HCT116 (cell line): Measurements from ENCODE around the gene ADGRB2. TPM values are rescaled to one million over a fixed set of nuclear protein-coding genes. Genes with fewer than 3 reads are reported as not detected.

ENCODE experiments used
- ATAC-seq: fragments of 200-7000 bp; cut with Tn5 transposase; 2 replicates; pipeline ENCODE4 v1.9.1; 2020; ENCODE audit warnings: mild to moderate bottlenecking, moderate library complexity
- BruUV-seq: library from RNA; stranded (reverse); fragments of 400-500 nt; replicated peaks from 2 replicates; lab custom pipeline; 2021; lab: Mats Ljungman, UMichigan
- CTCF ChIA-PET: fragments of 300-600 bp; sonication (Branson Sonifier 250); formaldehyde crosslinking; loops from one replicate; lab custom pipeline; 2021; ENCODE audit warnings: antibody characterized with exemption; lab: Charles Lee
- POLR2A ChIA-PET: fragments of 300-600, 350-600 bp; sonication (Branson Sonifier 250); formaldehyde crosslinking; loops from one replicate; lab custom pipeline; 2021; ENCODE audit warnings: antibody characterized with exemption; lab: Charles Lee
- RAD21 ChIA-PET, 2 experiments: fragments of 300-600 bp; sonication (Branson Sonifier 250); formaldehyde crosslinking; loops; one replicate each; lab custom pipeline; 2023; ENCODE audit warnings: low total read pairs in 2 of 2; ENCODE audit not compliant: uncharacterized antibody in 2 of 2, unreplicated experiment in 2 of 2, low non-redundant PET in 1 of 2; lab: Charles Lee
- DNase-seq: peaks from one replicate; pipeline ENCODE4 v3.0.0-alpha.2; 2010; ENCODE audit warnings: low read depth, low spot score
- H2AFZ ChIP-seq: fragments of 200-600 bp; shearing (Covaris generic), sonication (generic); 2 replicates; pipeline ENCODE4 v1.6.1; 2017; ENCODE audit warnings: low read depth, mixed run types, mixed read lengths, antibody characterized with exemption, low read length; ENCODE audit not compliant: poor library complexity, severe bottlenecking
- H3K27ac ChIP-seq: 2 replicates; pipeline ENCODE4 v1.5.1; 2012; ENCODE audit warnings: low read depth, low read length
- H3K27me3 ChIP-seq: fragments of 200-600 bp; sonication (generic); 2 replicates; pipeline ENCODE4 v1.6.1; 2016; ENCODE audit warnings: mixed run types, low read length, mixed read lengths; ENCODE audit not compliant: insufficient read depth
- H3K36me3 ChIP-seq, 2 experiments: fragments of 200-500 bp in 1 of 2; fragments of 200-600 bp in 1 of 2; sonication (Bioruptor generic) in 1 of 2; sonication (generic) in 1 of 2; 2 replicates each; pipeline versions ENCODE4 v1.5.1 to v1.6.1; 2014 to 2016; ENCODE audit warnings: low read length in 2 of 2, inconsistent platforms in 1 of 2, mixed read lengths in 1 of 2, mixed run types in 1 of 2; ENCODE audit not compliant: insufficient read depth in 2 of 2, control insufficient read depth in 1 of 2
- H3K4me1 ChIP-seq, 2 experiments: fragments of 200-600 bp in 1 of 2; sonication (generic) in 1 of 2; 2 replicates each; pipeline versions ENCODE4 v1.5.1 to v1.6.1; 2012 to 2017; ENCODE audit warnings: low read length in 2 of 2, inconsistent platforms in 1 of 2, mild to moderate bottlenecking in 1 of 2, mixed read lengths in 1 of 2, mixed run types in 1 of 2, moderate library complexity in 1 of 2; ENCODE audit not compliant: insufficient read depth in 2 of 2, control insufficient read depth in 1 of 2
- H3K4me2 ChIP-seq: fragments of 200-600 bp; sonication (generic); 2 replicates; pipeline ENCODE4 v1.6.1; 2017; ENCODE audit warnings: mixed run types, low read length, mixed read lengths
- H3K4me3 ChIP-seq, 2 experiments: fragments of 200-600 bp in 1 of 2; sonication (generic) in 1 of 2; replicated peaks in 1 of 2; 2 replicates each; pipeline ENCODE4 v1.5.1; 2011 to 2016; ENCODE audit warnings: low read length in 2 of 2, control low read depth in 1 of 2, low read depth in 1 of 2, mild to moderate bottlenecking in 1 of 2, mixed read lengths in 1 of 2, mixed run types in 1 of 2
- H3K79me2 ChIP-seq: fragments of 200-600 bp; sonication (generic); 2 replicates; pipeline ENCODE4 v1.6.1; 2017; ENCODE audit warnings: mild to moderate bottlenecking, mixed run types, low read length, moderate library complexity, mixed read lengths; ENCODE audit not compliant: insufficient read depth
- H3K9ac ChIP-seq: fragments of 200-600 bp; sonication (generic); 2 replicates; pipeline ENCODE4 v1.6.1; 2016; ENCODE audit warnings: low read length, mixed read lengths
- H3K9me2 ChIP-seq: fragments of 200-600 bp; sonication (generic), shearing (Covaris generic); 2 replicates; pipeline ENCODE4 v1.6.1; 2017; ENCODE audit warnings: mixed run types, mild to moderate bottlenecking, moderate library complexity; ENCODE audit not compliant: insufficient read depth
- H3K9me3 ChIP-seq, 2 experiments: fragments of 200-500 bp in 1 of 2; fragments of 200-600 bp in 1 of 2; sonication (Bioruptor generic) in 1 of 2; sonication (generic) in 1 of 2; 2 replicates each; pipeline ENCODE4 v1.6.1; 2014 to 2017; ENCODE audit warnings: low read length in 2 of 2, mixed read lengths in 2 of 2, inconsistent platforms in 1 of 2, low read depth in 1 of 2, mild to moderate bottlenecking in 1 of 2, mixed run types in 1 of 2, moderate library complexity in 1 of 2; ENCODE audit not compliant: control insufficient read depth in 1 of 2, insufficient read depth in 1 of 2
- H4K20me1 ChIP-seq: fragments of 200-600 bp; sonication (generic), shearing (Covaris generic); 2 replicates; pipeline ENCODE4 v1.6.1; 2017; ENCODE audit warnings: mixed run types, mild to moderate bottlenecking, moderate library complexity; ENCODE audit not compliant: insufficient read depth
- EGR1 ChIP-seq: IDR thresholded peaks from 2 replicates; pipeline ENCODE4 v1.6.1; 2012; ENCODE audit warnings: low read depth
- EZH2 ChIP-seq: fragments of 200-600 bp; sonication (generic); IDR thresholded peaks from 2 replicates; pipeline ENCODE4 v1.6.1; 2017; ENCODE audit warnings: antibody characterized with exemption, mixed run types
- FOSL1 ChIP-seq: IDR thresholded peaks from 2 replicates; pipeline ENCODE4 v1.6.1; 2012; ENCODE audit warnings: low read depth
- POLR2A ChIP-seq: IDR thresholded peaks from 2 replicates; pipeline ENCODE4 v1.7.0; 2011; ENCODE audit warnings: borderline replicate concordance; ENCODE audit not compliant: insufficient read depth, insufficient read length; ENCODE audit errors: extremely low read depth
- POLR2AphosphoS5 ChIP-seq: IDR thresholded peaks from 2 replicates; pipeline ENCODE4 v1.6.1; 2011; ENCODE audit warnings: mild to moderate bottlenecking, low read depth, low read length, moderate library complexity
- RAD21 ChIP-seq: IDR thresholded peaks from 2 replicates; pipeline ENCODE4 v1.6.1; 2012; ENCODE audit warnings: low read depth, mild to moderate bottlenecking
- SP1 ChIP-seq: IDR thresholded peaks from 2 replicates; pipeline ENCODE4 v1.6.1; 2012; ENCODE audit warnings: low read depth
- TCF7L2 ChIP-seq: IDR thresholded peaks from 2 replicates; pipeline ENCODE4 v1.7.0; 2011; ENCODE audit warnings: borderline replicate concordance, inconsistent platforms; ENCODE audit not compliant: insufficient read depth, insufficient read length; ENCODE audit errors: extremely low read depth
- ZNF274 ChIP-seq: fragments of 200-500 bp; sonication (Bioruptor generic); IDR thresholded peaks from 2 replicates; pipeline ENCODE4 v1.6.1; 2014; ENCODE audit warnings: mild to moderate bottlenecking, low read depth, low read length, inconsistent platforms
- intact Hi-C: fragments of 100-400 bp; cut with micrococcal nuclease; formaldehyde crosslinking; loops from 2 replicates; pipeline ENCODE4 v1.10.0; 2022
- total RNA-seq: library from RNA; stranded (reverse); gene quantifications from one replicate; pipeline ENCODE4 v1.2.1, GENCODE V29; 2021; ENCODE audit not compliant: unreplicated experiment
- TF ChIP-seq, protein P1 (sequence below): IDR thresholded peaks from 2 replicates; pipeline ENCODE4 v1.6.1; 2012; ENCODE audit warnings: low read depth
- TF ChIP-seq, protein P2 (sequence below): IDR thresholded peaks from 2 replicates; pipeline ENCODE4 v1.6.1; 2011; ENCODE audit warnings: mild to moderate bottlenecking, low read length, moderate library complexity; ENCODE audit not compliant: insufficient replicate concordance; ENCODE audit errors: extremely low read depth

Gene ADGRB2
- total RNA-seq, 1 experiment from 2014 or later: 10.1 TPM

DNA sequence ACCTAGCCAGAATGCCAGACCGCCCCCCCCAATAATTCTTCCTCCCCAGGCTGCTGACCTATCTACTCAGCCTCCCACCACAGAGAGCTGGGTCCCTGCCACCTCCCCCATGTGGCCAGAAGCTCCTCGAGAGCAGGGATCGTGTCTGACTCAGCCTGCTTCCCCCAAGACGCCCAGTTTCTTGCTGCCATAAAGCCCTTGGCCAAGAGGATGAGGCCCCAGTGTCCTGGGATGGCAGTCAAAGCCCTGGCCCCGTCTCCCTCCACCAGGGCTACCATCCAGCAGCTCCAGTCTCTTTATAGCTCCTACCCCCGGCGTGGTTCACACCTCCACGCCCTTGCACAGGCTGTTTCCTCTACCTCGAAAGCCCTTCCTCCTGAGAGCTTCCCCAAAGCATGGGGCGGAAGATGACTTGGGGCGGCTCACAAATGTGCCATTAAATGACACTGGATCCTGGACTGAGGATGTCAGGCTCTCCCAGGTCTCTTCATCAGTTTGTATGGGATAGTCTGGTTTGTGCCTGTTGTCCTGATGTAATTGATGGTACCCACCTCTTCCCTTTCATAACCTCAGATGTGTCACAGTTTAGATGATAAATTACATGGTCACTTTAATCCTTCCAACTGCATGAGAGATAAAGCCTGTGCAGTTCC, 13.2 kb downstream of the ADGRB2 start:
- TF ChIP-seq RAD21 (no peak), FOSL1 (no peak), POLR2AphosphoS5 (no peak), SP1 (no peak), TCF7L2 (no peak), EZH2 (no peak), ZNF274 (no peak), POLR2A (no peak), EGR1 (no peak)
- TF ChIP-seq, protein P1, sequence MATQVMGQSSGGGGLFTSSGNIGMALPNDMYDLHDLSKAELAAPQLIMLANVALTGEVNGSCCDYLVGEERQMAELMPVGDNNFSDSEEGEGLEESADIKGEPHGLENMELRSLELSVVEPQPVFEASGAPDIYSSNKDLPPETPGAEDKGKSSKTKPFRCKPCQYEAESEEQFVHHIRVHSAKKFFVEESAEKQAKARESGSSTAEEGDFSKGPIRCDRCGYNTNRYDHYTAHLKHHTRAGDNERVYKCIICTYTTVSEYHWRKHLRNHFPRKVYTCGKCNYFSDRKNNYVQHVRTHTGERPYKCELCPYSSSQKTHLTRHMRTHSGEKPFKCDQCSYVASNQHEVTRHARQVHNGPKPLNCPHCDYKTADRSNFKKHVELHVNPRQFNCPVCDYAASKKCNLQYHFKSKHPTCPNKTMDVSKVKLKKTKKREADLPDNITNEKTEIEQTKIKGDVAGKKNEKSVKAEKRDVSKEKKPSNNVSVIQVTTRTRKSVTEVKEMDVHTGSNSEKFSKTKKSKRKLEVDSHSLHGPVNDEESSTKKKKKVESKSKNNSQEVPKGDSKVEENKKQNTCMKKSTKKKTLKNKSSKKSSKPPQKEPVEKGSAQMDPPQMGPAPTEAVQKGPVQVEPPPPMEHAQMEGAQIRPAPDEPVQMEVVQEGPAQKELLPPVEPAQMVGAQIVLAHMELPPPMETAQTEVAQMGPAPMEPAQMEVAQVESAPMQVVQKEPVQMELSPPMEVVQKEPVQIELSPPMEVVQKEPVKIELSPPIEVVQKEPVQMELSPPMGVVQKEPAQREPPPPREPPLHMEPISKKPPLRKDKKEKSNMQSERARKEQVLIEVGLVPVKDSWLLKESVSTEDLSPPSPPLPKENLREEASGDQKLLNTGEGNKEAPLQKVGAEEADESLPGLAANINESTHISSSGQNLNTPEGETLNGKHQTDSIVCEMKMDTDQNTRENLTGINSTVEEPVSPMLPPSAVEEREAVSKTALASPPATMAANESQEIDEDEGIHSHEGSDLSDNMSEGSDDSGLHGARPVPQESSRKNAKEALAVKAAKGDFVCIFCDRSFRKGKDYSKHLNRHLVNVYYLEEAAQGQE: no peak
- TF ChIP-seq, protein P2, sequence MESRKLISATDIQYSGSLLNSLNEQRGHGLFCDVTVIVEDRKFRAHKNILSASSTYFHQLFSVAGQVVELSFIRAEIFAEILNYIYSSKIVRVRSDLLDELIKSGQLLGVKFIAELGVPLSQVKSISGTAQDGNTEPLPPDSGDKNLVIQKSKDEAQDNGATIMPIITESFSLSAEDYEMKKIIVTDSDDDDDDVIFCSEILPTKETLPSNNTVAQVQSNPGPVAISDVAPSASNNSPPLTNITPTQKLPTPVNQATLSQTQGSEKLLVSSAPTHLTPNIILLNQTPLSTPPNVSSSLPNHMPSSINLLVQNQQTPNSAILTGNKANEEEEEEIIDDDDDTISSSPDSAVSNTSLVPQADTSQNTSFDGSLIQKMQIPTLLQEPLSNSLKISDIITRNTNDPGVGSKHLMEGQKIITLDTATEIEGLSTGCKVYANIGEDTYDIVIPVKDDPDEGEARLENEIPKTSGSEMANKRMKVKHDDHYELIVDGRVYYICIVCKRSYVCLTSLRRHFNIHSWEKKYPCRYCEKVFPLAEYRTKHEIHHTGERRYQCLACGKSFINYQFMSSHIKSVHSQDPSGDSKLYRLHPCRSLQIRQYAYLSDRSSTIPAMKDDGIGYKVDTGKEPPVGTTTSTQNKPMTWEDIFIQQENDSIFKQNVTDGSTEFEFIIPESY: no peak
- ATAC-seq: no peak
- intact Hi-C loops: no loop called here
- Histone ChIP-seq H3K4me3 (no peak overlapping the region), H3K27me3 (no peaks in the 10 kb centered on the region), H3K9ac (no peak overlapping the region), H3K9me2 (no peaks in the 10 kb centered on the region), H3K27ac (no peak overlapping the region), H3K4me2 (no peak overlapping the region), H2AFZ (no peak overlapping the region), H4K20me1 (no peaks in the 10 kb centered on the region), H3K36me3 (no peaks in the 10 kb centered on the region), H3K4me1 (peaks cover 11 to 17% of the 10 kb centered on the region in 2 experiments), H3K9me3 (no peaks in the 10 kb centered on the region), H3K79me2 (no peaks in the 10 kb centered on the region)
- BruUV-seq: no TSS peak
- no peak for DNase-seq
- ChIA-PET CTCF (no interaction called here), RAD21 (interaction anchor here in 1 of 2 experiments (0.6 kb wide), 1 partner anchor 38 kb away, joined by 11 read pairs; no protein-coding TSS in a partner anchor), POLR2A (no interaction called here)
